ENCODE data around the gene CYS1. TPM values are rescaled to one million over a fixed set of nuclear protein-coding genes. Genes with fewer than 3 reads are reported as not detected.

CYS1 gene
- total RNA-seq, 1 donor from 2014 or later: not detected

DNA sequence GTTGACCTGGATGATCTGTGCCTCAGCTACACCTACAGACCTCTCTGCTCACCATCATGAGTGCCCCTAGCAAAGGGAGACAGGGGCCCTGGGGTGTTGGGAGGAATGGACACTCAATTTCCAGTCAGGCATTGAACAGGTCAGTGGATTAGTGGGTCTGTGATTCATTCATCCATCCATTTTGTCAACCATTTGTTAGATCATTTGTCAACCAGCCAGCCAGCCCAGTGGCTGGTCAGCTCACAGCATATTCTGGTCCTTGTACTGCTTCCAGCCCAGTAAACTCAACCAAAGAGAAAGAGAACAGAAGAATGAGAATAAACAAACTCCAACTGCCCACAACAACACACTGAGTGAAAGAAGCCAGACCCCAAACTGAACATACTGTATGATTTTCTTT, 41.5 kb downstream of the CYS1 start:
- H3K9me3 Mint-ChIP-seq: no peaks in the 10 kb centered on the region
- TF ChIP-seq, protein P1, sequence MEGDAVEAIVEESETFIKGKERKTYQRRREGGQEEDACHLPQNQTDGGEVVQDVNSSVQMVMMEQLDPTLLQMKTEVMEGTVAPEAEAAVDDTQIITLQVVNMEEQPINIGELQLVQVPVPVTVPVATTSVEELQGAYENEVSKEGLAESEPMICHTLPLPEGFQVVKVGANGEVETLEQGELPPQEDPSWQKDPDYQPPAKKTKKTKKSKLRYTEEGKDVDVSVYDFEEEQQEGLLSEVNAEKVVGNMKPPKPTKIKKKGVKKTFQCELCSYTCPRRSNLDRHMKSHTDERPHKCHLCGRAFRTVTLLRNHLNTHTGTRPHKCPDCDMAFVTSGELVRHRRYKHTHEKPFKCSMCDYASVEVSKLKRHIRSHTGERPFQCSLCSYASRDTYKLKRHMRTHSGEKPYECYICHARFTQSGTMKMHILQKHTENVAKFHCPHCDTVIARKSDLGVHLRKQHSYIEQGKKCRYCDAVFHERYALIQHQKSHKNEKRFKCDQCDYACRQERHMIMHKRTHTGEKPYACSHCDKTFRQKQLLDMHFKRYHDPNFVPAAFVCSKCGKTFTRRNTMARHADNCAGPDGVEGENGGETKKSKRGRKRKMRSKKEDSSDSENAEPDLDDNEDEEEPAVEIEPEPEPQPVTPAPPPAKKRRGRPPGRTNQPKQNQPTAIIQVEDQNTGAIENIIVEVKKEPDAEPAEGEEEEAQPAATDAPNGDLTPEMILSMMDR (conservative IDR thresholded peaks at IDR 0.05): no peak
- no peak for DNase-seq (ENCODE audit: low read depth, low spot score)
- H3K4me3 Mint-ChIP-seq: no peak overlapping the region
- H3K27me3 Mint-ChIP-seq (ENCODE audit: low read depth): peaks cover 23% of the 10 kb centered on the region
- no peak overlapping the region for H3K27ac Mint-ChIP-seq (ENCODE audit: unreplicated experiment)
- H3K36me3 Mint-ChIP-seq (ENCODE audit: low read depth): no peaks in the 10 kb centered on the region
- peaks cover 14% of the 10 kb centered on the region for H3K4me1 Mint-ChIP-seq

DNA sequence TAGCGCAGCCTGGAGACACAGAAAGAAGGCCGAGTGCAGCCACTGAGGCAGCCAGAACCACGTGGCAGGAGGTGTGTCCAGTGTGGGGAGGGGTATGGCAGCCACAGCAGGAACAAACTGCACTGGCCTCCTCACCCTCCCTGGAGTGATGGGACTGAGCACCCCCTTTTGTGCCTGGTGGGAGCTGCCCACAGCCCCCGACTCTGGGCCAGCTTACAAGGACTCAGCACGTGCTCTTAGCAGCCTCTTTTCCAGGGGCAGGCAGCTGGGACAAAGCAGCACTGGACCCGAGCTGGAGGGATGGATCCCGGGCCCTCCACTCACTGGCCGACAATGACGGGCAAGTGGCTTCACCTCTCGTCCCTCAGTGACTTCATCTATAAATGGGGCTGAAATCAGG, 42.1 kb downstream of the CYS1 start:
- Mint-ChIP-seq H3K36me3 (ENCODE audit: low read depth) (no peaks in the 10 kb centered on the region), H3K27ac (ENCODE audit: unreplicated experiment) (no peak overlapping the region), H3K27me3 (ENCODE audit: low read depth) (peaks cover 23% of the 10 kb centered on the region), H3K4me3 (no peak overlapping the region), H3K9me3 (no peaks in the 10 kb centered on the region), H3K4me1 (peaks cover 14% of the 10 kb centered on the region)
- no peak for DNase-seq (ENCODE audit: low read depth, low spot score)
- TF ChIP-seq, protein P1 (conservative IDR thresholded peaks at IDR 0.05): no peak

DNA sequence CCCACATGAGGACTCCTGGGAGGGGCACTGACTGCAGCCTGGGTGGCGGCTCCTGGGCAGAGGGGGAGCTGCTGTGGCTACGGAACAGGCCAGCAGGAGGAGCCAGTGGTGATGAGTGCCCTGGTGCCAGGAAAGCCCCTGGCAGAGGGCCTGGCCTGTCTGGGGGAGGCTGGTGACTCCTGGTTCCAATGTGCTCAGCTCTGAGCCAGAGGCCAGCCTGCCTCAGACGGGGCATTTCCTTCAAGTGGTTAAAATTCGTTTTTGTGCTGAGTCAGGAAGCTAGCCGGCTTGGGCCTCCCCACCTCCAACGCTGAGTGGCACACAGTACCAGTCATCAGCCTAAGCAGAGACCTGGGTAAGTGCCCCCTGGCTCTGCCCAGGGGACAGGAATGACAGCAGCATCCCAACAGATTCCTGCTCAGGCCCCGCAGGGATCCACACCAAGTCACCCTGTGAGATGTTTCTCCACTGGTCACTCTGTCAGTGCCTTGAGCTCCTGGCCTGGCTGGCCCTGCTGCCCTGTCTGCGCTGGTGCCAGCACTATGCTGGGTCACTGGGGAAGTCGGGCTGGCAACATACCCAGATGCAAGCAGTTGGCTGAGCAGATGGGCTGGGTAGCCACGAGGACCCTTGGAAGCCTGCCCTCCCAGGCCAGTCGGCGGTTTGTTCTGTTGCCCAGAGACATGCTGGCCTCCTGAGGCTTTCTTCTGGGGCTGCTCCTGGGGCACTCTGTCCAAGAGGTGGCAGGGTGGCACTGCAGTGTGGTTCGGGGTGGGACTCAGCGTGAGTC, 43.9 kb downstream of the CYS1 start:
- H3K27me3 Mint-ChIP-seq (ENCODE audit: low read depth): peaks cover 12% of the 10 kb centered on the region
- H3K27ac Mint-ChIP-seq (ENCODE audit: unreplicated experiment): no peak overlapping the region

DNA sequence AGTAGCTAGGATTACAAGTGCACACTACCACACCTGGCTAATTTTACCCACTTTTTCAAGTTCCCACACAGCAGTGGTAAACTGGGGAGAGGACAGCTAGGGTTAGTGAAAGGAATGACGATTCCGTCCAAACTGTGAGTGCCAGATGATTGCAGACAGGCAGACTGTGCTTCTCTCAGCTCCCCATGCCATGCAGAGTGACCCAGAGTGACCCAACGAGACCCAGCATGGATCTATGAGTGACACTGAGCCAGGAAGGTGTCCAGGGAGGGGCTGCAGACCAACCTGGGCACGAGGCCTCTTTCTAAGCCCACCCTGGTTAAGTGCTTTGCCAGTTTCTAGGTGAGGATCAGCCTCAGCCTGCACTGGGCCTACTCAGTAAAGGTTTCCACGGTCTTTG, 44.6 kb downstream of the CYS1 start:
- H3K4me3 Mint-ChIP-seq: no peak overlapping the region
- H3K36me3 Mint-ChIP-seq (ENCODE audit: low read depth): no peaks in the 10 kb centered on the region
- no peak for DNase-seq (ENCODE audit: low read depth, low spot score)
- peak overlapping the region; percentile 50 for H3K27ac Mint-ChIP-seq (ENCODE audit: unreplicated experiment)
- TF ChIP-seq, protein P1 (conservative IDR thresholded peaks at IDR 0.05): no peak
- H3K27me3 Mint-ChIP-seq (ENCODE audit: low read depth): peaks cover 7% of the 10 kb centered on the region
- H3K4me1 Mint-ChIP-seq: peaks cover 2% of the 10 kb centered on the region
- H3K9me3 Mint-ChIP-seq: no peaks in the 10 kb centered on the region

More for the DNA sequence above, 43.9 kb downstream of the CYS1 start:
- H3K9me3 Mint-ChIP-seq: no peaks in the 10 kb centered on the region
- DNase-seq (ENCODE audit: low read depth, low spot score): no peak
- TF ChIP-seq, protein P1 (conservative IDR thresholded peaks at IDR 0.05): peak; percentile 29
- H3K4me1 Mint-ChIP-seq: peaks cover 4% of the 10 kb centered on the region
- no peak overlapping the region for H3K4me3 Mint-ChIP-seq
- H3K36me3 Mint-ChIP-seq (ENCODE audit: low read depth): no peaks in the 10 kb centered on the region

DNA sequence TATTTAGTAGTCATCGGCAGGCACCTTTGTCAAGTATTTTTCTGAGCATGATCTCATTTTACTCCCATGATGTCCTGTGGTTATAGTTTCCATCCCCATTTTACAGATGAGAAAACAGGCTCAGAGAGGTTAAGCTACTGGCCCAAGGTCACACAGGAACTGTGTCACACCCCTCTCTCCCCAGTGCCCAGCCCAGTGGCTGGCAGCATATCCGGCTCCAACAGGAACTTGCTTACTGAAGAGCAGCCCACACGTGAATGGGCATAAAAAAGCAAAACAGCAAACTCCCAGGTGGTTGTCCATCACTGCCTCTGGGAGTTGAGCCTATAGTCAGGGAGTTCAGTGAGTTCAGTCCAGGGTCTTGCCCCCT, 45.2 kb downstream of the CYS1 start:
- Mint-ChIP-seq H3K27me3 (ENCODE audit: low read depth) (peaks cover 3% of the 10 kb centered on the region), H3K9me3 (no peaks in the 10 kb centered on the region), H3K4me1 (peaks cover 6% of the 10 kb centered on the region), H3K36me3 (ENCODE audit: low read depth) (no peaks in the 10 kb centered on the region), H3K4me3 (no peak overlapping the region), H3K27ac (ENCODE audit: unreplicated experiment) (no peak overlapping the region)
- TF ChIP-seq, protein P1 (conservative IDR thresholded peaks at IDR 0.05): no peak
- no peak for DNase-seq (ENCODE audit: low read depth, low spot score)

Measured in neural crest cell (in vitro differentiated cells).